HEK293 (cell line): ENCODE results near the gene CRACDL.

Experiments used
- CTCF ChIA-PET: fragments of 350-600 bp; formaldehyde crosslinking; extraction: SDS; loops from one replicate; lab custom pipeline; 2021; ENCODE audit warnings: antibody characterized with exemption; lab: Yijun Ruan, JAX
- POLR2A ChIA-PET: fragments of 300-600 bp; formaldehyde crosslinking; extraction: SDS; loops from one replicate; lab custom pipeline; 2020; ENCODE audit warnings: antibody characterized with exemption, inconsistent platforms; lab: Yijun Ruan, JAX
- H3K27ac ChIP-seq: fragments of 200-500 bp; sonication (Bioruptor generic); 2 replicates; pipeline ENCODE4 v1.5.1; 2014; ENCODE audit warnings: low read depth, low read length, control low read depth, inconsistent platforms; ENCODE audit errors: extremely low read depth
- H3K36me3 ChIP-seq, 2 experiments: fragments of 200-500 bp in 1 of 2; sonication (Bioruptor generic) in 1 of 2; 1 replicate in 1 of 2; 2 replicates in 1 of 2; pipeline ENCODE4 v1.5.1; 2014 to 2017; ENCODE audit warnings: inconsistent platforms in 2 of 2, low read length in 2 of 2; ENCODE audit not compliant: control insufficient read depth in 2 of 2, insufficient read depth in 1 of 2
- H3K4me1 ChIP-seq: fragments of 200-500 bp; sonication (Bioruptor generic); 2 replicates; pipeline ENCODE4 v1.5.1; 2014; ENCODE audit warnings: mild to moderate bottlenecking, low read length, inconsistent platforms; ENCODE audit not compliant: control insufficient read depth, insufficient read depth
- H3K4me3 ChIP-seq: 2 replicates; pipeline ENCODE4 v1.5.1; 2011; ENCODE audit warnings: low read depth, mild to moderate bottlenecking, control low read depth, low read length, moderate library complexity
- H3K9me3 ChIP-seq: fragments of 200-500 bp; sonication (Bioruptor generic); 2 replicates; pipeline ENCODE4 v1.5.1; 2014; ENCODE audit warnings: low read depth, low read length, inconsistent platforms; ENCODE audit not compliant: control insufficient read depth, insufficient read depth
- KLF16 ChIP-seq: fragments of 450-650 bp; formaldehyde crosslinking; IDR thresholded peaks from 2 replicates; pipeline ENCODE4 v1.5.1; 2017; ENCODE audit warnings: missing biosample characterization, missing genetic modification characterization
- MEIS1 ChIP-seq: sonication (generic); formaldehyde crosslinking; IDR thresholded peaks from 2 replicates; pipeline ENCODE4 v1.8.1; 2022; ENCODE audit warnings: missing genetic modification reagents, mild to moderate bottlenecking, borderline replicate concordance
- OVOL3 ChIP-seq: fragments of 450-650 bp; formaldehyde crosslinking; IDR thresholded peaks from 2 replicates; pipeline ENCODE4 v1.5.1; 2016; ENCODE audit warnings: missing biosample characterization, missing genetic modification characterization
- SCRT2 ChIP-seq: fragments of 450-650 bp; formaldehyde crosslinking; IDR thresholded peaks from 2 replicates; pipeline ENCODE4 v1.5.1; 2016; ENCODE audit warnings: missing biosample characterization, missing genetic modification characterization
- YY1 ChIP-seq: fragments of 450-650 bp; formaldehyde crosslinking; IDR thresholded peaks from 2 replicates; pipeline ENCODE4 v1.5.1; 2018; ENCODE audit warnings: missing biosample characterization, missing genetic modification characterization
- ZBTB21 ChIP-seq: fragments of 450-650 bp; formaldehyde crosslinking; IDR thresholded peaks from 2 replicates; pipeline ENCODE4 v1.5.1; 2017; ENCODE audit warnings: missing biosample characterization, missing genetic modification characterization
- ZBTB26 ChIP-seq: fragments of 450-650 bp; formaldehyde crosslinking; optimal IDR thresholded peaks from 2 replicates; pipeline ENCODE3; 2016; ENCODE audit warnings: missing biosample characterization, mild to moderate bottlenecking, missing genetic modification characterization
- ZFP3 ChIP-seq: fragments of 450-650 bp; formaldehyde crosslinking; IDR thresholded peaks from 2 replicates; pipeline ENCODE4 v1.5.1; 2016; ENCODE audit warnings: low read depth, missing biosample characterization, missing genetic modification characterization
- ZNF248 ChIP-seq: fragments of 450-650 bp; formaldehyde crosslinking; IDR thresholded peaks from 2 replicates; pipeline ENCODE4 v1.5.1; 2017; ENCODE audit warnings: missing biosample characterization, missing genetic modification characterization
- ZNF274 ChIP-seq, 2 experiments: fragments of 200-500 bp in 1 of 2; fragments of 450-650 bp in 1 of 2; sonication (Bioruptor generic) in 1 of 2; formaldehyde crosslinking in 1 of 2; IDR thresholded peaks; 2 replicates each; pipeline versions ENCODE4 v1.5.1 to v1.6.1; 2014 to 2016; ENCODE audit warnings: borderline replicate concordance in 1 of 2, inconsistent platforms in 1 of 2, low read length in 1 of 2, missing biosample characterization in 1 of 2, missing genetic modification characterization in 1 of 2
- ZNF280D ChIP-seq: fragments of 450-650 bp; formaldehyde crosslinking; IDR thresholded peaks from 2 replicates; pipeline ENCODE4 v1.5.1; 2016; ENCODE audit warnings: missing biosample characterization, missing genetic modification characterization
- ZNF423 ChIP-seq: fragments of 450-650 bp; formaldehyde crosslinking; IDR thresholded peaks from 2 replicates; pipeline ENCODE4 v1.5.1; 2016; ENCODE audit warnings: missing biosample characterization, missing genetic modification characterization
- ZNF510 ChIP-seq: fragments of 450-650 bp; formaldehyde crosslinking; IDR thresholded peaks from 2 replicates; pipeline ENCODE4 v1.5.1; 2018; ENCODE audit warnings: mild to moderate bottlenecking, missing genetic modification characterization, missing biosample characterization; ENCODE audit not compliant: insufficient replicate concordance
- ZNF549 ChIP-seq: fragments of 450-650 bp; IDR thresholded peaks from 2 replicates; pipeline ENCODE4 v1.5.1; 2018; ENCODE audit warnings: missing biosample characterization, missing genetic modification characterization, mild to moderate bottlenecking, inconsistent platforms, moderate library complexity
- ZNF654 ChIP-seq: fragments of 450-650 bp; formaldehyde crosslinking; IDR thresholded peaks from 2 replicates; pipeline ENCODE4 v1.5.1; 2016; ENCODE audit warnings: low read depth, missing biosample characterization, missing genetic modification characterization
- ZNF701 ChIP-seq: fragments of 450-650 bp; formaldehyde crosslinking; IDR thresholded peaks from 2 replicates; pipeline ENCODE4 v1.5.1; 2016; ENCODE audit warnings: missing biosample characterization, missing genetic modification characterization

CRACDL gene

GRCh38 chr2:98828793-98829371, 107.1 kb downstream of the CRACDL start:
- no peaks in the 10 kb centered on the region for H3K36me3 ChIP-seq
- no peaks in the 10 kb centered on the region for H3K9me3 ChIP-seq
- no peak for TF ChIP-seq KLF16 (tag by site-specific recombination)
- 0 out of 2 replicates have a peak, but pooled peaks have one; percentile 32 for TF ChIP-seq SCRT2 (tag by site-specific recombination)
- no peak for TF ChIP-seq MEIS1
- no peak overlapping the region for H3K4me3 ChIP-seq
- no peaks in the 10 kb centered on the region for H3K4me1 ChIP-seq
- ChIA-PET POLR2A (interaction anchor here (0.6 kb wide), 1 partner anchor 13 kb away, joined by 3 read pairs; no protein-coding TSS in a partner anchor), CTCF (interaction anchor here (0.7 kb wide), 1 partner anchor 175 kb away, joined by 3 read pairs; no protein-coding TSS in a partner anchor)
- H3K27ac ChIP-seq: no peak overlapping the region

- no peaks in the 10 kb centered on the region for H3K36me3 ChIP-seq
- no peak overlapping the region for H3K4me3 ChIP-seq
- H3K27ac ChIP-seq: no peak overlapping the region
- no peaks in the 10 kb centered on the region for H3K9me3 ChIP-seq
- CTCF ChIA-PET: no interaction called here
- no peaks in the 10 kb centered on the region for H3K4me1 ChIP-seq
- no peak for TF ChIP-seq OVOL3 (tag by site-specific recombination)
- no peak for TF ChIP-seq ZNF701 (tag by site-specific recombination)
- no peak for TF ChIP-seq ZNF510
- TF ChIP-seq ZNF549 (tag by site-specific recombination): no peak
- TF ChIP-seq ZNF248 (tag by site-specific recombination): no peak
- no peak for TF ChIP-seq ZNF423 (tag by site-specific recombination)
- TF ChIP-seq ZFP3 (tag by site-specific recombination): no peak
- TF ChIP-seq ZBTB26: no peak
- TF ChIP-seq, all 188 proteins: peak for 0
- POLR2A ChIA-PET: no interaction called here
Measured at GRCh38 chr2:98828369-98828744, 107.7 kb downstream of the CRACDL start.

- no peak overlapping the region for H3K4me3 ChIP-seq
- ChIA-PET POLR2A (no interaction called here), CTCF (no interaction called here)
- no peaks in the 10 kb centered on the region for H3K4me1 ChIP-seq
- H3K9me3 ChIP-seq: no peaks in the 10 kb centered on the region
- TF ChIP-seq YY1 (tag by site-specific recombination) (no peak), ZNF274 (IDR thresholded peaks at IDR 0.05; ENCODE audit: low read length) (no peak), ZNF274 (tag by site-specific recombination; IDR thresholded peaks at IDR 0.05; ENCODE audit: borderline replicate concordance) (no peak), ZNF654 (no peak), ZBTB21 (tag by site-specific recombination) (no peak), ZNF280D (tag by site-specific recombination) (no peak)
- no peaks in the 10 kb centered on the region for H3K36me3 ChIP-seq
- no peak overlapping the region for H3K27ac ChIP-seq
Measured at GRCh38 chr2:98827625-98828368, 108.2 kb downstream of the CRACDL start.
